Gastrocnemius medialis (tissue), 4 donors: ENCODE results near the gene CACNA2D3.

Experiments used
- CTCF ChIP-seq, 5 experiments: fragments of 450-650 bp in 3 of 5; fragments of 200-600 bp in 2 of 5; sonication (generic) in 2 of 5; IDR thresholded peaks in 4 of 5; conservative IDR thresholded peaks in 1 of 5; 1 replicate in 4 of 5; 2 replicates in 1 of 5; pipeline ENCODE4 v1.5.1; 2016 to 2019; ENCODE audit warnings: antibody characterized with exemption in 5 of 5, mild to moderate bottlenecking in 3 of 5, moderate library complexity in 3 of 5
- POLR2A ChIP-seq, 2 donors: fragments of 450-650 bp; IDR thresholded peaks; one replicate each; pipeline ENCODE4 v1.6.1; 2017; ENCODE audit warnings: antibody characterized with exemption in 2 of 2, mild to moderate bottlenecking in 2 of 2, moderate library complexity in 2 of 2

GRCh38 chr3:55118451-55118850 lies 996.1 kb downstream of the CACNA2D3 start:
- TF ChIP-seq CTCF (IDR thresholded peaks at IDR 0.05 in 4 of 5, conservative IDR thresholded peaks at IDR 0.05 in 1 of 5): no peak
- TF ChIP-seq POLR2A (IDR thresholded peaks at IDR 0.05): no peak
